ENCODE results near the gene BMF.

GRCh38 chr15:40090774-40091455 is 17.8 kb downstream of the BMF start:
- TF ChIP-seq CTCF (IDR thresholded peaks at IDR 0.05): no peak
- TF ChIP-seq POLR2A (IDR thresholded peaks at IDR 0.05): no peak

Measured in thyroid gland (tissue), 4 donors.